ENCODE results near the gene RNF41. TPM values are rescaled to one million over a fixed set of nuclear protein-coding genes. Genes with fewer than 3 reads are reported as not detected.

The RNF41 gene
- total RNA-seq, 1 donor from 2014 or later: 79.6 TPM

DNA sequence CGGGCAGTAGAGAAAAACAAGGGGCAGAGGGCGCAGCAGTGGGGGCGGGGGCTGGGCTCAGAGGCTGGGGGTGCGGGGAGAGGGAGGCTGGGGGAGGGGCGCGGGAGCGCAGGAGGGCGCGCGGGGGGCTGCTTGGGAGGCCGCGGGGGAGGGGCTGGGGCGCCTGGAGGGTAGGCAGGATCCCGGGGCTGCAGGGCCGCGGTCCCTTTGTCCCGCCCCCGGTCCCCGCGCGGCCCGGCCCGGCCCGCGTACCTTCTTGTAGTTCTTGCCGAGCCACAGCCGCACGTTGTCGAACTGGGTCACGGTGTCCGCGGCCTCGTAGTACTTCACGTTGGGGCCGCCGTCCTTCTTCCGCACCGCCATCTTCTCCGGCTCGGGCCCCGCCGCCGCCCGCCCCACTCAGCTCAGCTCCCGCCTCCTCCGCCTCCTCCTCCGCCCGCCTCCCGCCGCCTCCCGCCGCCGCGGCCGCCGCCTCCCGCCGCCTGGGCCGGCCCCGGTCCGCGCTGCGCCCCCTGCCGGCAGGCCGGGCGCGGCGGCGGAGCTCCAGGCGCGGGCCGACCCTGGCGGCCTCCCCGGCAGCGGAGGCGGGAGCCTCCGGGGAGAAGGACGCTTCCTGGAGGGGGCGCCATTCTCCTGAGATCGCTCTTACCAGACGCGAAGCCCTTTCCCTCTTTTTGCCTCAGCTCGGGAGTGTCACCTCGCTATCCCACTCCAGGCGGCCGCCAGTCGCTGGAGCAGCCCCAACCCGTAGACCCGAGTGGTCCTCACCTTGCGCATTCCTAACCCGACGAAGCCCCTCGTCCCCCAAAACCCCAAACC, 32.4 kb downstream of the RNF41 start, which contains the start of gene SMARCC2:
SMARCC2 (minus strand) TSS at position 385 of the 819 bp plus-strand sequence; CDS start at position 363, 22 bp downstream.
- H3K4me3 ChIP-seq: peak within 1 kb of the TSS; percentile 80 to 93
- H3K27ac ChIP-seq: peak within 1 kb of the TSS; percentile 94
- peaks cover 0 to 18% of the 10 kb centered on the region in 2 donors for H3K36me3 ChIP-seq
- H3K27me3 ChIP-seq: no peaks in the 10 kb centered on the region
- peaks cover 28% of the 10 kb centered on the region for H3K4me1 ChIP-seq
- TF ChIP-seq POLR2A (IDR thresholded peaks at IDR 0.05) (no peak), POLR2AphosphoS5 (IDR thresholded peaks at IDR 0.05; ENCODE audit: insufficient read depth in 1 of 2, low read depth in 1 of 2) (peak in 1 of 2 donors; percentile 57)
- TF ChIP-seq, protein P1, sequence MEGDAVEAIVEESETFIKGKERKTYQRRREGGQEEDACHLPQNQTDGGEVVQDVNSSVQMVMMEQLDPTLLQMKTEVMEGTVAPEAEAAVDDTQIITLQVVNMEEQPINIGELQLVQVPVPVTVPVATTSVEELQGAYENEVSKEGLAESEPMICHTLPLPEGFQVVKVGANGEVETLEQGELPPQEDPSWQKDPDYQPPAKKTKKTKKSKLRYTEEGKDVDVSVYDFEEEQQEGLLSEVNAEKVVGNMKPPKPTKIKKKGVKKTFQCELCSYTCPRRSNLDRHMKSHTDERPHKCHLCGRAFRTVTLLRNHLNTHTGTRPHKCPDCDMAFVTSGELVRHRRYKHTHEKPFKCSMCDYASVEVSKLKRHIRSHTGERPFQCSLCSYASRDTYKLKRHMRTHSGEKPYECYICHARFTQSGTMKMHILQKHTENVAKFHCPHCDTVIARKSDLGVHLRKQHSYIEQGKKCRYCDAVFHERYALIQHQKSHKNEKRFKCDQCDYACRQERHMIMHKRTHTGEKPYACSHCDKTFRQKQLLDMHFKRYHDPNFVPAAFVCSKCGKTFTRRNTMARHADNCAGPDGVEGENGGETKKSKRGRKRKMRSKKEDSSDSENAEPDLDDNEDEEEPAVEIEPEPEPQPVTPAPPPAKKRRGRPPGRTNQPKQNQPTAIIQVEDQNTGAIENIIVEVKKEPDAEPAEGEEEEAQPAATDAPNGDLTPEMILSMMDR (IDR thresholded peaks at IDR 0.05): peak; percentile 5 to 58 (median 11)
- H3K9me3 ChIP-seq: no peaks in the 10 kb centered on the region
- DNase-seq (ENCODE audit: extremely low spot score in 2 of 2): peak in 1 of 2 donors; percentile 93
- intact Hi-C loops (cut with DNase I): loop anchor here (2.0 kb wide), 1 partner anchor 71 kb away; the partner anchor contains the start of gene ZC3H10

DNA sequence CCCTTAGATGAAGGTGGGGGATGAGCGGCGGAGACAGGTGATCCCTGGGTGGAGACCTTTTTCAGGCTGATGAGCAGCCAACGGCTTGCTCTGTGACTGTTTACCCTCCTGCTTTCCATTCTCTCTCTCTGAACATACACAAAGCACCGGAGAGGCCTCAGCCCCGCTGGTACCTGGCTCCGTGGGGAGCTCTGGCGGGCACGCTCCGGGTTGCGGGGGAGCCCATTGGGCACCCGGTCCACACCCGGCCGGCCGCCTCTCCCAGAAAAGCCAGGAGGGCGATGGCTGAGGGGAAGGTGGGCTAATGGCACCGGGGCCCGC, 33.0 kb downstream of the RNF41 start:
- Histone ChIP-seq H3K27me3 (no peaks in the 10 kb centered on the region), H3K4me3 (peak overlapping the region; percentile 80 to 93), H3K4me1 (peaks cover 28% of the 10 kb centered on the region), H3K9me3 (no peaks in the 10 kb centered on the region), H3K27ac (peak overlapping the region; percentile 94), H3K36me3 (peaks cover 0 to 24% of the 10 kb centered on the region in 2 donors)
- TF ChIP-seq POLR2A (IDR thresholded peaks at IDR 0.05) (no peak), POLR2AphosphoS5 (IDR thresholded peaks at IDR 0.05; ENCODE audit: insufficient read depth in 1 of 2, low read depth in 1 of 2) (peak in 1 of 2 donors; percentile 23)
- TF ChIP-seq, protein P1 (IDR thresholded peaks at IDR 0.05): no peak
- no peak for DNase-seq (ENCODE audit: extremely low spot score in 2 of 2)
- intact Hi-C loops (cut with DNase I): loop anchor here (2.0 kb wide), 1 partner anchor 70 kb away; the partner anchor contains the start of gene ZC3H10

DNA sequence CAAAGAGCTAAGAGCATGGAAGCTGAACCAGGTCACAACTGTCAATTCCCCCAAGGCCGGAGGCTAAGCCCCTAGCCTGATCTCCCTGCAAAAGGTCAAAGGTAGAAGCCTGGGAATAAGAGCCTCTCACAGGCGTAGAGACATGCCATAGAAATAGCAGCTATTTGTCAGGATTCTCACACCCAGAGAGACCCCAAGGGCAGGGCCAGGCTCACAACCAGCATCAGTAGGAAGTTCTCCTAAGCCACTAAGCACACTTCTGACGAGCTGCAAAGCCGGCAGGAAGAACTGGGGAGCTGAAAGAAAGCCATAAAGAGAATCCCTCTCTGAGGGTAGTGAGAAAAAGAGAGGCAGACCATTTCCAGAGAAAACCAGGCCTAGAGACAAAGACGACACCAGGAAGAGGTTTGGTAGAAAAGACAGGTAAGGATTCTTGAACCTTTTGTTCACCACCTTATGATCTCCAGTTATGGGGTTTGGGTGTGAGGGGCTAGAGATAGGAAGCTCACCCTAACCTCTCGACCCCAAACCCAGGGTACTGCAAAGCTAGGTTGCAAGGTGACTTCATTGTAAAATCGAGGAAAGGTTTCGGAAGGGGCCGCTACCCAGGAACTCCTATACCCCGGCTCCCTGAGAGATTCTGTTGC, 33.5 kb downstream of the RNF41 start:
- H3K4me3 ChIP-seq: peak overlapping the region; percentile 80 to 93
- TF ChIP-seq POLR2AphosphoS5 (IDR thresholded peaks at IDR 0.05; ENCODE audit: insufficient read depth in 1 of 2, low read depth in 1 of 2): no peak
- TF ChIP-seq, protein P1 (IDR thresholded peaks at IDR 0.05): no peak
- no peak for TF ChIP-seq POLR2A (IDR thresholded peaks at IDR 0.05)
- no peak for DNase-seq (ENCODE audit: extremely low spot score in 2 of 2)
- peaks cover 0 to 29% of the 10 kb centered on the region in 2 donors for H3K36me3 ChIP-seq
- H3K9me3 ChIP-seq: no peaks in the 10 kb centered on the region
- peaks cover 28% of the 10 kb centered on the region for H3K4me1 ChIP-seq
- peak overlapping the region; percentile 94 for H3K27ac ChIP-seq
- intact Hi-C loops (cut with DNase I): loop anchor here (2.0 kb wide), 1 partner anchor 69 kb away; the partner anchor contains the start of gene ZC3H10
- no peaks in the 10 kb centered on the region for H3K27me3 ChIP-seq

DNA sequence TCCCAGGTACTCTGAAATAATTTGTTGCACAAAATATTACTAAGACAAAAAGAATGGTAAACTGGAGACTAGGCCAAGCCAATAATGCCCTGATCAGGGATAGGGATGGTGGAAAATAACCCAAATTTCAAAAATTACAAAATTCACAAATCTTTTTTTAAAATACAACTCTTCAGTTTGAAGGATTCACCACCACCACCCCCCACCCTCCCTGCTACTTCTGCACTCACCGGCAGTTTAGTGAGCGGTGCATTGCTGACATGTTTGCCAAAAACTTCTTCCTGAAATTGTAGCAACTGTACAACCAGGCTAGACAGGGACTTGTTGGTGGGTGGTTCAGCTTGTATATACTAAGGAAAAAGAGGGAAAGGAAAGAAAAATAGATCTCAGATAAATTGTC, 34.8 kb downstream of the RNF41 start:
- DNase-seq (ENCODE audit: extremely low spot score in 2 of 2): no peak
- intact Hi-C loops (cut with DNase I): no loop called here
- no peaks in the 10 kb centered on the region for H3K27me3 ChIP-seq
- peaks cover 0 to 42% of the 10 kb centered on the region in 2 donors for H3K36me3 ChIP-seq
- peaks cover 28% of the 10 kb centered on the region for H3K4me1 ChIP-seq
- TF ChIP-seq, protein P1 (IDR thresholded peaks at IDR 0.05): no peak
- TF ChIP-seq POLR2A (IDR thresholded peaks at IDR 0.05): no peak
- no peak for TF ChIP-seq POLR2AphosphoS5 (IDR thresholded peaks at IDR 0.05; ENCODE audit: insufficient read depth in 1 of 2, low read depth in 1 of 2)
- H3K27ac ChIP-seq: no peak overlapping the region
- H3K9me3 ChIP-seq: no peaks in the 10 kb centered on the region
- H3K4me3 ChIP-seq: no peak overlapping the region

Measured in vagina (tissue), 2 donors.